ENCODE results near the gene MID1. TPM values are rescaled to one million over a fixed set of nuclear protein-coding genes. Genes with fewer than 3 reads are reported as not detected.
A peak's percentile ranks its signal among the peaks of the same experiment; 100 is the strongest.
"Not testable (repeated sequence)": the region's sequence is repeated elsewhere in the genome, so short reads cannot be mapped to it uniquely, and the experiment has no call there.

Gene MID1
- total RNA-seq, 6 experiments from 2014 or later = 17.9 to 21.8 (median 18.6) TPM

DNA sequence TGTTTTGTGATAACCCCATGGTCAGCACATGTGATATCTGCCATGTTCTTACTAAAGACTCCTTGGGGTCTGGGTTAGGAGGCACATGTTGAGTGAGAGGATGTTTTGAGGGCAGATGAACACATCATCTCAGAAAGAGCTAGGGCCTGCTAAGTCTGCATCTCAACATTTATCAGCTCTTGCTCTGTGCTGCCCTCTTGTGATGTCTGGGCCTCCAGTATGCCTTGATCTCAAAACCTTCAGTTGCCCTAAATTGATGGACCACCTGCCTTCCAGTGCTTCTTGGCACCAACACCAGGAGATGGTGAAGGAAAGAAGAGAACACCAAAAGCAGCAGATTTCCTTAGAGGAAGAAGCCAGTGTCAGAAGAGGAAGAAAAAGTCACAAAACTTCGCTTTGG is 22.5 kb downstream of the MID1 start:
- Mint-ChIP-seq H3K9me3 (no peaks in the 10 kb centered on the region), H3K27ac (peak overlapping the region; percentile 28; the same call in 1 of the 2 replicates), H3K27me3 (ENCODE audit: insufficient read depth) (peaks cover 1% of the 10 kb centered on the region), H3K4me1 (ENCODE audit: low read depth) (peaks cover 8% of the 10 kb centered on the region), H3K36me3 (ENCODE audit: low read depth) (no peaks in the 10 kb centered on the region), H3K4me3 (no peak overlapping the region)
- TF ChIP-seq, protein P1, sequence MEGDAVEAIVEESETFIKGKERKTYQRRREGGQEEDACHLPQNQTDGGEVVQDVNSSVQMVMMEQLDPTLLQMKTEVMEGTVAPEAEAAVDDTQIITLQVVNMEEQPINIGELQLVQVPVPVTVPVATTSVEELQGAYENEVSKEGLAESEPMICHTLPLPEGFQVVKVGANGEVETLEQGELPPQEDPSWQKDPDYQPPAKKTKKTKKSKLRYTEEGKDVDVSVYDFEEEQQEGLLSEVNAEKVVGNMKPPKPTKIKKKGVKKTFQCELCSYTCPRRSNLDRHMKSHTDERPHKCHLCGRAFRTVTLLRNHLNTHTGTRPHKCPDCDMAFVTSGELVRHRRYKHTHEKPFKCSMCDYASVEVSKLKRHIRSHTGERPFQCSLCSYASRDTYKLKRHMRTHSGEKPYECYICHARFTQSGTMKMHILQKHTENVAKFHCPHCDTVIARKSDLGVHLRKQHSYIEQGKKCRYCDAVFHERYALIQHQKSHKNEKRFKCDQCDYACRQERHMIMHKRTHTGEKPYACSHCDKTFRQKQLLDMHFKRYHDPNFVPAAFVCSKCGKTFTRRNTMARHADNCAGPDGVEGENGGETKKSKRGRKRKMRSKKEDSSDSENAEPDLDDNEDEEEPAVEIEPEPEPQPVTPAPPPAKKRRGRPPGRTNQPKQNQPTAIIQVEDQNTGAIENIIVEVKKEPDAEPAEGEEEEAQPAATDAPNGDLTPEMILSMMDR (IDR thresholded peaks at IDR 0.05) = peak; percentile 72
- peak; percentile 30 for DNase-seq

DNA sequence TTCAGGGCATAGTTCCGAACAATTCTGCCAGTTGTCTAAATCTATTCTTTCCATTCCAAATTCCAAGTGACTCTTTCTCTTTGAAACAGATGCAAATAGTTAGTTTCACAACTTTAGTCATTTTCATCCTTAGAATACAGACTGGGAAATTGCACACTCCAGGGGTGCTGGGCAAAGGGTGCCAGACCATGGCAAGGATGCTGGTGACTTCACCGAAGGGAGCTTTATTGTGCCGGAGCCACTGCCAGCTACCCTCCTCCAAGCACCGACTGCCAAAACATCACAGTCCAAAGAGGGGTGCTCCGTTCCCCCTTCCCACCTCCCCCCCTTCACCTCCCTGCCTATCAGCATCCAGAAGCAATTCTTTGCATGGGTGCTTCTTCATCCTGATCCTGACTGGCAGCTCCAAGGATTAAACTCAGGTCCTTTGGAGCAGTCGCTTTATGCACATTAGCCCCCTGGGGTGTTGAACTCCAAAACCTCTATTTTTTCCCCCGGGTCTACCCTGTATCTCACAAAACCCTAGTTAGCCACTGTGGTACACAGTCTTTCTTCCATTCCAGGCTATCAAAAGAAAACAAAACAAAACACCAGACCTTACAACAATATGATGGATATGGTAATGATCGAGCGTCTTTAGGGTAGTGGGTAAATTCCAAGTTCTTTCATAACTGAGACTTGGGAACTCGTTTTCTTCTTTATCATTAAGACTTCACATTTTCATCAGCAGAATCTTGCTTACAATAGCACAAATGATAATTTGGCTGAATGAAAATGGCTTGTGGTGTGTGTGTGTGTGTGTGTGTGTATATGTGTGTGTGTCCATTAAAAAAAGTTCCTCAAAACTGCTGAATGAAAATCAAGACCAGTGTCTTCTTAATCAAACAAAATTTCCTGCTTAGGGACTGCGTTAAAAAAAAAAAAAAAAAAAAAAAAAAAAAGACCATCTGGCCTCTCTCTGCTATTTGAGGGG is 28.7 kb downstream of the MID1 start:
- Mint-ChIP-seq H3K36me3 (ENCODE audit: low read depth) (peaks cover 8% of the 10 kb centered on the region; the same call in 1 of the 2 replicates), H3K27ac (no peak overlapping the region), H3K27me3 (ENCODE audit: insufficient read depth) (peaks cover 1% of the 10 kb centered on the region), H3K4me3 (no peak overlapping the region), H3K9me3 (no peaks in the 10 kb centered on the region), H3K4me1 (ENCODE audit: low read depth) (0 out of 2 replicates have a peak, but pooled peaks cover 7% of the 10 kb centered on the region)
- DNase-seq = no peak
- TF ChIP-seq, protein P1 (IDR thresholded peaks at IDR 0.05) = no peak

DNA sequence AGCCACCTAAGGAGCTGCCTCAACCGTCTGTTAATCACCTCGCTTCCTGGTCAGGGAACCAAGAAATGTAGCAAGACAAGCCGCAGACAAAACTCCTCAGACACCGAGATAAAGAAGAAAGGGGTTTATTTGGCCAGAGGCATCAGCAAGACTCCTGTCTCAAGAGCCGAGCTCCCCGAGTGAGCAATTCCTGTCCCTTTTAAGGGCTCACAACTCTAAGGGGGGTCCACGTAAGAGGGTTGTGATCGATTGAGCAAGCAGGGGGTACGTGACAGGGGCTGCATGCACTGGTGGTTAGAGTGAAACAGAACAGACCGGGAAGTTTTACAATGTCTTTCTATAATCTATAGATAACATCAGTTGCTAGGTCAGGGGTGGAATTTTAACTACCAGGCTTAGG is 30.6 kb downstream of the MID1 start:
- H3K27ac Mint-ChIP-seq; H3K27me3 Mint-ChIP-seq (ENCODE audit: insufficient read depth); H3K4me3 Mint-ChIP-seq; H3K9me3 Mint-ChIP-seq; H3K4me1 Mint-ChIP-seq (ENCODE audit: low read depth); DNase-seq: not testable (repeated sequence)
- peaks cover 23% of the 10 kb centered on the region for H3K36me3 Mint-ChIP-seq (ENCODE audit: low read depth)

DNA sequence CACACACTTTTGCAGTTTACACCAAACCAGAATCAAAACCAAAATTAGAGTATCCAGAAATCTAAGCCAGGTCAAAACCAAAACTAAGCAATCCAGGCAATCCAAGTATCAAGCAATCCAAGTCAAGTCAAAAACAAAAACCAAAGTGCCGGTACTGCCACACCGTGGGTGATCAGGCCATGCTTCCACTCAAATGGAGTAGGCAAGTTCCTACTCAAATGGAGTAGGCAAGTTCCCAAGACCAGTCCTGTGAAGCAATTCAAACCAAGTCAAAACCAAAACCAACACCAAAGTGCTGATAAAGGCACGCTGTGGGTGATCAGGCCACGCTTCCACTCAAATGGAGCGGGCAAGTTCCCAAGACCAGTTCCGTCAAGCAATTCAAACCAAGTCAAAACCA is 31.3 kb downstream of the MID1 start:
- peaks cover 14% of the 10 kb centered on the region for H3K9me3 Mint-ChIP-seq
- no peak overlapping the region for H3K27ac Mint-ChIP-seq
- no peak overlapping the region for H3K4me3 Mint-ChIP-seq
- no peak for DNase-seq
- no peaks in the 10 kb centered on the region; the same call in 1 of the 2 replicates for H3K27me3 Mint-ChIP-seq (ENCODE audit: insufficient read depth)
- 0 out of 2 replicates have a peak, but pooled peaks cover 7% of the 10 kb centered on the region for H3K4me1 Mint-ChIP-seq (ENCODE audit: low read depth)
- TF ChIP-seq, protein P1 (IDR thresholded peaks at IDR 0.05) = no peak
- peaks cover 29% of the 10 kb centered on the region for H3K36me3 Mint-ChIP-seq (ENCODE audit: low read depth)

DNA sequence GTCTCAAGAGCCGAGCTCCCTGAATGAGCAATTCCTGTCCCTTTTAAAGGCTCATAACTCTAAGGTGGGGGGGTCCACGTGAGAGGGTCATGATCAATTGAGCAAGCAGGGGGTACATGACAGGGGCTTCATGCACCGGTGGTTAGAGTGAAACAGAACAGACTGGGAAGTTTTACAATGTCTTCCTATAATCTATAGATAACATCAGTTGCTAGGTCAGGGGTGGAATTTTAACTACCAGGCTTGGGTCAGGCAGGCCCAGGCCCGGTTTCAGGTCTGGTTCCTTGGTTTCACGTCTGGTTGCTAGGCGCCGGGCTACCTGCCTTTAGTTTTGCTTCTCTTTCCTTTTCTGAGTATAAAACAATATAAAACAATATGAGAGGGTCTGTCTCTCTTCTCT is 35.5 kb downstream of the MID1 start:
- H3K27ac Mint-ChIP-seq; H3K4me3 Mint-ChIP-seq; DNase-seq; H3K27me3 Mint-ChIP-seq (ENCODE audit: insufficient read depth): not testable (repeated sequence)
- Mint-ChIP-seq H3K4me1 (ENCODE audit: low read depth) (peaks cover 35% of the 10 kb centered on the region), H3K9me3 (peaks cover 27% of the 10 kb centered on the region), H3K36me3 (ENCODE audit: low read depth) (peaks cover 36% of the 10 kb centered on the region)

DNA sequence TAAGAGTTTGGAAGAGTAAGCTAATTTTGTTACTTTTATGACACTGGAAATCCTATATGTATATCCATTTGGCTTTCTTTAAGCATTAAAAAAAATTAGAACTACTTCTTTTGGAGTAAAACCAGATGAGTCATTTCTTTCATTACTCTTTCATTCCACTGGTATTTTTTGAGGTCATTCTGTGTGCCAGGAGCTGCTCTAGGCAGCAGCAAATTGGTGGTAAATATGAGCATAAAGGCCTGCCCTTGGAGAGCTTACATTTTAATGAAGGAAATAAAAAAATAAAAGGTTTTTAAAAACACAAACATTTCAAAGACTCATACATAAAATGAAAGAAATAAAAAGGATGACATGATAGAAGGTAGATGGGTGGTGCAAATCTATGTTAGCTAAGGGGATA is 37.4 kb downstream of the MID1 start:
- peak; percentile 40 for DNase-seq
- Mint-ChIP-seq H3K4me3 (no peak overlapping the region), H3K36me3 (ENCODE audit: low read depth) (peaks cover 28% of the 10 kb centered on the region), H3K4me1 (ENCODE audit: low read depth) (peaks cover 48% of the 10 kb centered on the region), H3K9me3 (peaks cover 27% of the 10 kb centered on the region), H3K27ac (no peak overlapping the region), H3K27me3 (ENCODE audit: insufficient read depth) (no peaks in the 10 kb centered on the region)
- TF ChIP-seq, protein P1 (IDR thresholded peaks at IDR 0.05) = no peak
